GM21786 (cell line): ENCODE data around the gene RNU4-1.
"Not testable (repeated sequence)": the region's sequence is repeated elsewhere in the genome, so short reads cannot be mapped to it uniquely, and the experiment has no call there.

Experiments used
- ATAC-seq: cut with Tn5 transposase; IDR thresholded peaks from one replicate; pipeline ENCODE4 v1.9.1; 2021; ENCODE audit not compliant: unreplicated experiment

RNU4-1 gene

GRCh38 chr12:120292661-120293531, at the start of gene RNU4-1:
Gene RNU4-1 (minus strand): TSS chr12:120293237.
- peak; percentile 32 for ATAC-seq

GRCh38 chr12:120342175-120343038, 49.4 kb upstream of the RNU4-1 start:
- no peak for ATAC-seq

DNA sequence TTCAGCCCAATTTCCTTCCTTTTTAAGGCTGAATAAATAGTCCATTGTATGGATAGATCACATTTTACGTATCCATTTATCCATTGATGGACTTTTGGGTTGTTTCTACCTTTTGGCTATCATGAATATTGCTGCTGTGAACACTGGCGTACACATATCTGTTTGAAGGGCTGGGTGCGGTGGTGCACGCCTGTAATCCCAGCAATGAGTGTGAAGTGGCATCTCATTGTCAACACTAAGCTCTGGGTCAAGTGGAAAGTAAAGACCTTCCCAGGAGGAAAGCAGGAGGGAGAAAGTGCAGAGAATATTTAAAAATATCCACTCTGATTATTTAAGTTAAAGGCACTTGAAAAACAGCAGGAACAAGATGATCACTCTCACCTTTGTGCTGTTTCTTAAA, 46.2 kb upstream of the RNU4-1 start:
- no peak for ATAC-seq

- no peak for ATAC-seq
Observed at GRCh38 chr12:120337730-120338129, 44.7 kb upstream of the RNU4-1 start.

DNA sequence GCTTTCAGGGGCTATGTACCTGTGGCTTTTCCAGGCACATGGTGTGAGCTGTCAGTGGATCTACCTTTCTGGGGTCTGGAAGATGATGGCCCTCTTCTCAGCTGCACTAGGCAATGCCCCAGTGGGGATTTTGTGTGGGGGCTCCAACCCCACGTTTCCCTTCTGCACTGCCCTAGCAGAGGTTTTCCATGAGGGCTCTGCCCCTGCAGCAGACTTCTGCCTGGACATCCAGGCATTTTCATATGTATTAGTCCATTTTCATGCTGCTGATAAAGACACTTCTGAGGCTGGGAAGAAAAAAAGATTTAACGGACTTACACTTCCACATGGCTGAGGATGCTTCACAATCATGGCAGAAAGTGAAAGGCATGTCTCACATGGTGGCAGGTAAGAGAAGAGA, 43.4 kb upstream of the RNU4-1 start:
- not testable (repeated sequence) for ATAC-seq

DNA sequence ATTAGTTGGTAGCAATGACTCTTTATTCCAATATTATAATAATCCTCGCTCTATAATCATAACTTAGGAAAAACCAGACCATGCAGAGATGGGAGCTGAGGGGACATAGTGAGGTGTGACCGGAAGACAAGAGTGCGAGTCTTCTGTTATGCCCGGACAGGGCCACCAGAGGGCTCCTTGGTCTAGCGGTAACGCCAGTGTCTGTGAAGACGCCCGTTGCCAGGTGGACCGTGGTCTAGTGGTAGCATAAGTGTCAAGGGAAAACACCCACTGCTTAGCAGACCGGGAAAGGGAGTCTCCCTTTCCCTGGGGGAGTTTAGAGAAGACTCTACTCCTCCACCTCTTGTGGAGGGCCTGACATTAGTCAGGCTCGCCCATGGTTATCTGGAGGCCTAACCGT, 42.4 kb upstream of the RNU4-1 start:
- ATAC-seq = not testable (repeated sequence)

DNA sequence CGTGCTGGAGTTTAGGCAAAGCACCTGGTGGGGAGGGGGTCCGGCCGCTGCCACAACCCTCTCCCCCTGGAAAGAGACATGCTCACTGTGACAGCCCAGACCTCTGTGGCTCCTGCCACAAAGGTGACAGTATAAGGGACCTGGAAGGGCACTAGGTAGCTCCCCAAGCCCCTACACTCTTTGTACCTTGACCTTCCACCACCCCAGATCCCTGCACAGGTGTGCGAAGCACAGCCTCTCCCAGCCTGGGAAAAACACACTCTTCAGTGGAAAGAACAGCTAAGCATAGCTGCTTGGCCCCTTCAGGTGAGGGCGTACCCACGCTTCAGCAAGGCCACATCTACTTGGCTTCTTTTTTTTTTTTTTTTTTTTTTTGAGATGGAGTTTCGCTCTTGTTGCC, 39.5 kb upstream of the RNU4-1 start:
- no peak for ATAC-seq

DNA sequence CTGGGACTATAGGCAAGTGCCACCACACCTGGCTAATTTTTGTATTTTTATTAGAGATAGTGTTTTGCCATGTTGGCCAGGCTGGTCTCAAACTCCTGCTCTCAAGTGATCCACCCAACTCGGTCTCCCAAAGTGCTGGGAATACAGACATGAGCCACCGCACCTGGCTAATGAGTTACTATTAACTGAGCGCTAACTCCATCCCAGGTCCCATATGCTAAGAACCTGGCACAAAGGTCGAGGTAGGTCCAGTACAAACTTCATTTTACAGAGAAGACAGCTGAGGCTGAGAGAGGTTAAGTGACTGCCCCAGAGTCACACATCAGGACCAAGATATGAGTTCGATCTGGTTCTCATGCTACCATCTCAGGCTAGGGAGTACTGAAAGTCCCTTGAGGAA, 39.0 kb upstream of the RNU4-1 start:
- ATAC-seq = no peak

DNA sequence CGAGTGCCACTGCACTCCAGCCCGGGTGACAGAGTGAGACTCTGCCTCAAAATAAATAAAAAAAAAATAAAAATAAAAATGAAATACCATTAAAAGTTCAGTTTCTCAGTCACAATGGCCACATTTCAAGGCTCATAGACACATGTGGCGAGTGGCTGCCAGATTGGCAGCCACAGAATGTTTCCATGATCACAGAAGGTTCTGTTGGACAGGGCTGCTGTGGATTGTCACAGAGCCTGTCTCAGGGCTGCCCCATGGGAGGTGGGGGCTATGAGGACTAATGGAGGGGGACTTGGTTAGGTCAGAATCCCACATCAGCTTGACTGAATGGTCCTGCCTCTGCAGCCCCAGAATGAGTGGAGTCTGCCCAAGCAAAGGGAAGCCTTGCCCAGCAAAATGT, 38.4 kb upstream of the RNU4-1 start:
- no peak for ATAC-seq

- ATAC-seq = no peak
Observed at GRCh38 chr12:120328228-120328627, 35.2 kb upstream of the RNU4-1 start.

GRCh38 chr12:120327593-120327992, 34.6 kb upstream of the RNU4-1 start, which contains the start of gene PLA2G1B:
Gene PLA2G1B (minus strand): TSS chr12:120327779. CDS start chr12:120327753, 26 bp downstream.
- no peak for ATAC-seq

DNA sequence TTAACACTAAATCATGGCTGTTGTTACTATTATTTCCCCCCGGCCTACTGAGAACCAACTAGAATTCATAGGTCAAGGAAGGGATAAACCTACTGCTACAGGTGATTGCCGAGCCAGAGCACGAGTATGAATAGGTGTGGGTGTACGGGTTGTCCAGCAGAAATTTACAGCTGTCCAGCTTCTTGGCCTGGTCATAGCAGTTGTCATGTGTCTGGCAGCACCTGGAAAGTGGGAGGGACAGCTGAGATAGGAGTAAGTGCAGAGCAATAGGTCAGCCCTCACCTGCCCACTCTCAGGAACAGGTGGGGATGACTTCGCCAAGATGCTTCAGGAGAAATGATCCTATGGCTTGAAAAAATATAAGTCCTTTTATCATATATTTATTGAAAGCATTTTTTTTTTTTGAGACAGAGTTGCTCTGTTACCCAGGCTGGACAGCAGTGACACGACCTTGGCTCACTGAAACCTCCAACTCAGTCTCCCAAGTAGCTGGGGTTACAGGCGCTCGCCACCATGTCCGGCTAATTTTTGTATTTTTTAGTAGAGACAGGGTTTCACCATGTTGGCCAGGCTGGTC, 31.9 kb upstream of the RNU4-1 start:
- no peak for ATAC-seq

GRCh38 chr12:120323772-120324171, 30.7 kb upstream of the RNU4-1 start:
- no peak for ATAC-seq

DNA sequence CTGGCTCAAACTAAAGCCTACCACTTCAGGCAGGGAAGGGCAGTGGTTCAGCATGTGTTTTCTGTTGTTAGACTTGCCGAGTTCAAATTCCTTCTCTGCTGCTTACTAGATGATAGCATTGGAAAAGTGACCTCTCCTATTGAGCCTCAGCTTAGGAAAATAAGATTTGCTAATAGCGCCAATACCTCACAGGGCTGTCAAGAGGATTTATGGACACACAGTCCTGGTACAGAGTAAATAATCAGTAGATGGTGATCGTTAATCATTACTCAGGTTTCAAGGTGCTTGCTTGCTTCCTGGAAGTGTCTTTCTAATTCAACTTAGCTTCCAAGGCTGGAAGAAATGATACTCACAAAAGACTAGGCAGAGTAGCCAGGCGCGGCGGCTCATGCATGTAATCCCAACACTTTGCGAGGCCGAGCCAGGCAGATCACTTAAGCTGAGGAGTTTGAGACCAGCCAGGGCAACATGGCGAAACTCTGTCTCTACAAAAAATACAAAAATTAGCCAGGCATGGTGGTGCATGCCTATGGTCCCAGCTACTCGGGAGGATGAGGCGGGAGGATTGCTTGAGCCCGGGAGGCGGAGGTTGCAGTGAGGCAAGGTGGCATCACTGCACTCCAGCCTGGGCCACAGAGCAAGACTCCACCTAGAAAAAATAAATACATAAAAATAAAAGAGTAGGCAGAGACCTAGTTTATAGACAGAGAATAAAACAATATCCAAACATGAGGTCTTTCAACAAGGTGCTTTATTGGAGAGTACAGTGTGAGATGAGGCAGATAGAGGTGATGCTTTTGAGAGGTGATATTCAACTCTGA, 28.6 kb upstream of the RNU4-1 start:
- no peak for ATAC-seq

- peak; percentile 99 for ATAC-seq
Observed at GRCh38 chr12:120317224-120318105, 24.4 kb upstream of the RNU4-1 start.

- ATAC-seq = no peak
Observed at GRCh38 chr12:120316798-120317223, 23.8 kb upstream of the RNU4-1 start.

GRCh38 chr12:120314220-120314619, 21.2 kb upstream of the RNU4-1 start:
- no peak for ATAC-seq

DNA sequence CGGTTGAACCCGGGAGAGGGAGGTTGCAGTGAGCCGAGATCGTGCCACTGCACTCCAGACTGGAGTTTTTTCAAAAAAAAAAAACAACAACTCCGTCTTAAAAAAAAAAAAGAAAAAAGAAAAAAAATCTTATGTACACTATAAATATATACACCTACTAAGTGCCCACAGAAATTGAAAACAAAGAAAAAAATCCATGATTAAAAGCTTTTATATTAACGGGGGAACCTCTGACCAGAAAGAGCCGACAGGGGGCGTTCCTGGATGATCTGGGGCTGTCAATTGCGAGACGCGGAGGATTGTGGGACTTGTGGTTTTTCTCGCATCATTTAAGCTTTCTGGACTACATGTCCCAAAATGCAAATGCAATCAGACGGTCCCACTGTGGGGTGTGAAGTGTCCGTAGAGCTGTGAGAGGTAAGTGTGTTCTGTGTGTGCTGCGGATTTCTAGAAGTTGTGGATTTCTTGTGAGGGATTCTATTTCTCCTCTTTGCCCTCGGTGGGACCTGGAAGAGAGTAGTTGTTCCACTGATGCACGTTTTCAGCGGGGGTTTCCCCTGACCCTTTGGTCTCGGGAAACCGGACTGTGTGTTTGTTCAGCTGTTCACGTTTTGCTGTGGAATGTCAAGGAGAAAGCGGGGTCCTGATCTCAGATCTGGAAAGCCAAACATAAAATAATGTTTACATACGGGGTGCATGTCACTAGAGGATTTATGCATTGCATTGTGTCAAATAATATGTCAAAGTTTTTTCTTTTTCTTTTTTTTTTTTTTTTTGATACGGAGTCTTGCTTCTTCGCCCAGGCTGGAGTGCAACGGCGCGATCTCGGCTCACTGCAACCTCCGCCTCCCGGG, 9.2 kb upstream of the RNU4-1 start, which contains the start of gene SIRT4:
Gene SIRT4 (plus strand): TSS at position 360 of the 854 bp plus-strand sequence. CDS start 1,241 bp downstream, outside the sequence.
- ATAC-seq = peak; percentile 98

- ATAC-seq = no peak
Observed at GRCh38 chr12:120292411-120292660, 701 bp downstream of the RNU4-1 start.
